Left colon (tissue), 2 donors: Measurements from ENCODE around the gene TRAF6. TPM values are rescaled to one million over a fixed set of nuclear protein-coding genes. Genes with fewer than 3 reads are reported as not detected.

Experiments used
- ATAC-seq: fragments of 200-7000 bp; cut with Tn5 transposase; one replicate; pipeline ENCODE4 v1.9.1; 2020; ENCODE audit warnings: mild to moderate bottlenecking, moderate library complexity
- DNase-seq, 2 donors: peaks; one replicate each; pipeline ENCODE4 v3.0.0-alpha.2; 2020
- intact Hi-C, 2 donors: fragments of 100-400 bp; cut with DNase I in 1 of 2; cut with micrococcal nuclease in 1 of 2; formaldehyde crosslinking; loops; one replicate each; pipeline versions ENCODE4 v1.11.2 to v1.14.0; 2022; cut with DNase I, micrococcal nuclease
- total RNA-seq, 2 donors: library from RNA; stranded (reverse); fragmentation: NEBNext Ultra II Directional; extraction: Animal tissue kit (Norgen Biotek cat#: 25700); gene quantifications; one replicate each; pipeline ENCODE4 v1.2.1, GENCODE V29; 2021
- donor health status: DM: no; HTN: no; CAD: no.
- donor health status: DM: yes; HTN: yes; CAD: no.

Gene TRAF6
- total RNA-seq, 2 donors from 2014 or later, result 11.7 to 15.1 TPM

DNA sequence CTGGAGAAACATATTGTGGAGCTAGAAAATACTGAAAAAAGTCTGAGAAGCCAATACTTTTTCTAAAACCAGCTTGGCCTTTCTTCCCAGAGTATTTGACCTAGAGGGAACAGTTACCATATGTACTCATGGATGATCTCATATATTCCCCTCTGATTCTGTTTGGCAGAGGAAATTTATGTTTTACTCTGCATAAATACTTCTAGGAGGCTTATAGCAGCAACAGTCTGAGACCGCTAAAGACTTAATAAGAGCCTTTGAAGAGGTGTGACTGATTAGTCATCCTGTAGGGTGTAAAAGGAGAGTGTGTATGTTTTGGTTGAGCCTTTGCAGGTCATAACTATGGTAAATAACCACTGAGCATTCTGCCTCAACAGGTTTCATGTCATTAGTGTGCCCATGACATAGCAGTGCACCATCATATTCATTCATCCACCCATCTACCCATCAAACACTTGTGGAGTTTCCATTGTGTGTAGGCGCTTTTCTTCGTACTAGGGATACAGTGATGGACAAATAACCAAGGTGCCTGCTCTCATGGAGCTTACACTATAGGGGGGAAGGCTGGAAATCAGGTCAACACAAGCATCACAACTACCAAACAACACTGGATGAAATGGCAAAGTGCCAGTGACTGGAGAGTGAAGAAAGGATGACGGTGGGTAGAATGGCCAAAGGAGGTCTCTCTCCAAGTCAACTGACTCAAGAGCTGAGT lies 44.5 kb downstream of the TRAF6 start:
- no peak for DNase-seq
- intact Hi-C loops, result no loop called here
- no peak for ATAC-seq

DNA sequence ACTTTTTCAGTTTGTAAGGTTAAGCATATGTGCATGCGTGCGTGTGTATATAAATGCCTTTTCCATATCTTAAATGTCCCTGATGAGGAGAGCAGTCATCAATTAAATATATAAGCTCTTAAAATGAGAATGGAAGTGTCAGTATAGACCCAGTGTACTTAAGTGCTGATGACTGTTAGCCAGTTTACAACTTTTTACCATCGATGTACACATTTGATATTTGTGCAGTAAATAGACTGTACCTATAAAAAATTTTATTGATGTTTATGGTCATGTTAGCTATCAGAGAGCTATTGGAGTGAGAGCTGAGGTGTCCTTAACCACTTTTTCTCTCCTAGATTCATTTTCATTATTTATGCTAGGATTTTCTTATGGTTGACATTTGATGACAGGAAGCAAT lies 45.4 kb downstream of the TRAF6 start:
- DNase-seq, result no peak
- intact Hi-C loops, result no loop called here
- ATAC-seq, result peak; percentile 15

DNA sequence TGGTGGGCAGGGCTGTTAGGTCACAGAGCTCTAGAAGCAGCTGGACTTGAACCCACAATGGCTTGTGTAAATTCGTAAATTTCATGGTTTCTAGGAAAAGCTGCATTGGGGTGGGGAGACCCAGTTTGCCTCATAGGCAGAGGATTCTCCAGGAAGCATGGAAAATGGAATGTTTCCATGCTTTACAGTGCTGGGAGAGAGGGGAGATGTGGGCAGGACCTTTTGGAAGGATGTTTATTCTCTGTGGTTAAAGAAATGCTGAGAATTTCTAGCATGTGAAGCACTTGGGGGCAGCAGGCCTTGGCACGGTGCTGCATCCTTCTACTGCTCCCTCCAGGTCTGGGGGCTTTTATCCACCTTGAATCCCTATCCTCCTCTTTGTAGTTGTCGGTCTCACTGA lies 46.3 kb downstream of the TRAF6 start:
- DNase-seq (no peak), ATAC-seq (no peak)
- intact Hi-C loops, result no loop called here

DNA sequence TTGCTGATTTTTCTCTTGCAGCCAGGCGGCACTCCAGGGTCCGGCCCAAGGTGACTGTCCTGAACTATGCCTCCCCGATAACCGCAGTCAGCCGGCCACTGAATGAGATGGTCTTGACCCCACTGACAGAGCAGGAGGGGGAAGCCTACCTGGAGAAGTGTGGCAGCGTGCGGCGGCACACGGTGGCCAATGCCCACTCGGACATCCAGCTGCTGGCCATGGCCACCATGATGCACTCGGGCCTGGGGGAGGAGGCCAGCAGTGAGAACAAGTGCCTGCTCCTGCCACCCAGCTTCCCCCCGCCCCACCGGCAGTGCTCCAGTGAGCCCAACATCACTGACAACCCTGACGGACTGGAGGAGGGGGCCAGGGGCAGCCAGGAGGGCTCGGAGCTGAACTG lies 47.8 kb downstream of the TRAF6 start:
- ATAC-seq (no peak), DNase-seq (no peak)
- intact Hi-C loops, result no loop called here

DNA sequence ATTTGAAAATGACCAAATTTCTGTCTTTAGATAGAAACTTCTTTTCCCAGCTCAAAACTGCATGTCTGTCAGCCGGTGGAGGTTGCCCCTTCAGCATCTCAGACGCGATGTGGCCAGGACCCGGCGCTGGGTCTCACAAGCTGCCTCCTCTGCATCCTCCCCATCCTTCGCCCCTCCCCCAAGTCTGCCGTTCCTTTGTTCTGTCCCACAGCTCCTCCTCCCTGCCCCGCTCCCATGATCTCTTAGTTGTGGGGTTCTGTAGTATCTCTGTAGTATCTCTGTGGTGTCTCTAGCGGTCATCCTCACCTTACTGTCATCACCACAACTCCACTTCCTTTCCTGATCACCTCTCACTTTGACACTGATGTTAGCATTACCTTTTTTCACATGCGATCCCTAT lies 49.9 kb downstream of the TRAF6 start:
- no peak for ATAC-seq
- intact Hi-C loops, result no loop called here
- no peak for DNase-seq

DNA sequence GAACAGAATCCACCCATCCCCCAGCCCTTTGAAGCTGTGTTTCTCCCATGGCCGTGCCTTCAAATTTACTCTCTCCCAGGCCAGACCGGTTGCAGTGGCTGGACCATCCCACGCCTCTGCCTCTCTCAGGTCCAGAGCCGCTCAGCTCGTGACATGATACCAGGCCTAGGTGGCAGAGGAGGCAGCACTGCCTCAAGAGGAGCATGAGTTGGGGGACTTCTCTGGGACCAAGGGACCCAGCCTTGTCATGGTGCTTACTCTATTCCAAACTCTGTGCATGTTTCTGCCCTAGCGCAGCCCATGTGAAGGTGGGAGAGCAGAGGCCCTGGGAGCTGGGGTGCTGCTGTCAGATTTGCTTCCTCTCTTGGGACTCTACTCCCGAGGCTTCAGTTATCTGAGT lies 51.0 kb downstream of the TRAF6 start:
- intact Hi-C loops, result no loop called here
- ATAC-seq, result no peak
- no peak for DNase-seq

DNA sequence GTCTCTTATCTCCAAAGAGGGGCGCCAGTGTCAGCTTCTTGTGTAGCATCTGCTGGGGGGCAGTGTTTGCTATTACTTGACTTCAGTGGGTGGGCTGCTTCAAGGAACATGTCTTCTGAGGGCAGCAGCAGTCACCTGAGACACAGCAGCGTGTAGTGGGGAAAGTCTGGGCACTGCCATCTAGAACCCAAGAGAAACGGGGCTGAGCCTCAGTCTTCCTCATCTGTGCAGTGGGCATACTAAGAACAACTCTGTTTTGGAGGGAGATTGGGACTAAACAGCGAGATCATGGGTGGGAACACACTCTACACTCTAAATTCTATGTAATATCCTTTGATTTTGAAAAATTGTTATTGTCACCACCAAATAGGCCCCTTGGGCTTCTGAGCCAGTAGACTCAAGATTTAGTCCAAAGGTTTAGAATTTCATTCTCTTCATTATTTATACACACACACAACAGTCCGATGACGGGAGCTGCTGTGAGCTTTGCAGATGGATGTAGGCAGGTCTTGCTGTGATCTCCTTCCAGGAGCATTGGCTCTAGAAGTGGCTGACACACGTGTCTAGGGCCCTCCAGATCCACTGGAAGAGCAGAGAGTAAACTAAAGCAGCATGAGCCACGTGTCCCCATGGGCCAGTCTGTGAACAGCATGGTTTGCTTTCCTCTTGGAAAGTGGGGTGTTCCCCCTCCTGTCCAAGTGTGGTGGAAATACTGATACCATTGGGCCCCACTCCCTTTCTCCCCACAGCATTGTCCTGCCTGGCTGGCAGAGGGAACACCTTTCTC lies 51.8 kb downstream of the TRAF6 start:
- ATAC-seq (no peak), DNase-seq (no peak)
- intact Hi-C loops, result no loop called here

DNA sequence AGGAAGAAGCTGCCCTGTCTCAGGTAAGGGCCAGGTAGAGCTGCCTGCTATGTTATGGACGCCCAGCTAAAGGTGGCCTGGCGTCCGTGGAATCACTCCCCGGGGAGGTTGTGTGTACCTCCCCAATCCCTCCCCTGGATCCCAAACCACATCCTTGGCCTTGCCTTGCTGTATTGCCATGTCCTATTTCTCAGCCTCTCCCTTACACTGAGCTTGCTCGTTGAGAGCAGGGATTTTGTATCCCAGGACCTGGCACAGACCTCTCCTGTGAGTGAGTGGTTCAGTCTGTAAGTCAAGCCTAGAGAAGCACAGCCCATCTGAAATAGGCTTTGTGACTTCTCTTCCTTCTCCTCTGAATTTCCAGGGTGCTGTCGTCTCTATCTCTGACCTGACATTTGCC lies 53.9 kb downstream of the TRAF6 start:
- ATAC-seq (no peak), DNase-seq (no peak)
- intact Hi-C loops, result no loop called here

DNA sequence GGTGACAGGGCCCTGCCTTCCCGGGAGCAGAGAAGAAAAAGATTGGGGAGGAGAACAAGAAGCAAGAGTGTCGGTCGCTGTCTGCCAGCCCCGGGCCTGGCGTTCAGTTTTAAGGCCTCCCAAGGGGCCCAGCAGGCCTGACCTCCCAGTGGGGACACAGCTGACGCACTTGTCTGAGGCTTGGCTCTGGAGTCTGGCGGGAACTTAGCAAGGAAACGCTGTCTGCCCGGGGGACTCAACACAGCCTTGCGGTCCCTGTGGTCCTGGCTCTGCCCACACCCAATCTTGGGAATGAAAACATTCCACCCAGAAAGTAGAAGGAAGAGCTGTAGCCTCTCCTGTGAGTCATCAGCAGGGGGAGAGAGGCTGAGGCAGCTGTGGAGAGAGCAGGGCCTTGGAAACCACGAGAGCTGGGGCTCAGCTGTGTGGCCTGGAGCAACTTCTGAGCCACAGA lies 54.4 kb downstream of the TRAF6 start:
- DNase-seq (peak in 1 of 2 donors; percentile 47), ATAC-seq (no peak)
- intact Hi-C loops, result no loop called here

DNA sequence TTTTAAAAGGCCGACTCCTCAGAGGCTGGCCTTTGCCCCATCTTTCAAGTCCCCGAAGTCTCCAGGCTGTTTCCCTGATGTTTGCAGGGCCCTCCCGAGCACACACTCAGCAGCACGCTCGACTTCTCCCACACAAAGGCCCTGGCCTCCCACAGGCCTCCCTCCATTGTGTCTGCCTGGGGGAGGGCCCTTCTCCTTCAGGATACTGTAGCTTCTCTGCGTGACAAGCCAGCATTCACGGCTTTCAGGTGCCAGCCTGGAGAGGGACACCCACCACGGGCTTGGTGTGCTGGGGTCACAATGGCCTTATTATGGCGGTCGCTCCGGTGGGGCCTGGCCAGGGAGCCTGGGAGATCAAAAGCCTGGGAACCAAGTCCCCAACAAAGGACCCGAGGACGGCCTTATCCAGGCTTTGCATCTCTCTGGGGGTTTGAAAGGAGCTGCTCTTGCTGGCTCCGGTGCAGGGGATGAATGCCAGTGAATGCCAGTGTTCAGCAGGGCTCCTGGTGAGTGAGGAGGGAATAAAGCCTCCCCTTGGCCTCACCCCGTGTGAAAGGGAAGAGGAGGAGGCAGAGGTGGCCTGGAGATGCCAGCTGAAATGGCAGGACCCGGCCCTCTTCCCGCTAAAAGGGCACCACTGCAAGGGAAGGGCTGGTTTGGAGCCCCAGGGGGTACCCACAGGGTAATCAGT lies 55.0 kb downstream of the TRAF6 start:
- no peak for DNase-seq
- ATAC-seq, result no peak
- intact Hi-C loops, result no loop called here

DNA sequence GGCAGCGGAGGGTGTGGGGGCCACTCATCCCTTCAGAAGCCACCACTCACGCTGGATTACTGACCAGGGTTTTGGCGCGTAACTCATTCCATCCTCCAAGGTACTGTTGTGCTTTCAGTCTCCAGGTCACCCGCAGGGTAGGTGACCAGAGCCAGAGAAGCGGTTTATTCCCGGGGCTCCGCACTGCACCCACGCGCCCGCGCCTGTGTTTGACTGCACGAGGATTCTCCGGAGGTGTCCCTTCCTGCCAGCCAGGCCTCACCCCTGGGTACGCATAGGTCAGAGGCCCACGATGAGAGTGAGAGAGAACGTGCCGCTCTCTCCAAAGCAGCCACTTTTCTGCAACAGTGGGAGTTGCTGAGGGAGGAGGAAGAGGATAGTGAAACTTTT lies 55.5 kb downstream of the TRAF6 start:
- no peak for ATAC-seq
- no peak for DNase-seq
- intact Hi-C loops, result no loop called here

DNA sequence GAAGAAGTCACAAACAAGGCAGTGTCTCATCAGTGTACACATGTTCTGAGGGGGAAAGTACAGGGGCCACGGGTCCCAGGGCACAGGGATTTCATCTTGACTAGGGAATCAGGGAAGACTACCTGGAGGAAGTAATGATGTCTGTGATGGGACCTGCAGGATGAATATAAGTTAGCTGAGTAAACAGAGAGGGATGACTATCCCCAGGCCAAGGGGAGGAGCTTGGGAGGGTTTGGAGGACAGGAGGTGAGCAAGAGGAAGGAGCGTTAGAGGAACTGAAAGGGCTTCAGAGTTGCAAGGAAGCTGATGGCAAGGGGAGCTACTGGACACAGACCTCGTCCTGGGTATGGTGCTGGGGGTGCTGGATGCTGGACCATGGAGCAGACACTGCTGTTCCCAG lies 56.4 kb downstream of the TRAF6 start:
- ATAC-seq, result peak; percentile 47
- intact Hi-C loops, result no loop called here
- DNase-seq, result no peak

DNA sequence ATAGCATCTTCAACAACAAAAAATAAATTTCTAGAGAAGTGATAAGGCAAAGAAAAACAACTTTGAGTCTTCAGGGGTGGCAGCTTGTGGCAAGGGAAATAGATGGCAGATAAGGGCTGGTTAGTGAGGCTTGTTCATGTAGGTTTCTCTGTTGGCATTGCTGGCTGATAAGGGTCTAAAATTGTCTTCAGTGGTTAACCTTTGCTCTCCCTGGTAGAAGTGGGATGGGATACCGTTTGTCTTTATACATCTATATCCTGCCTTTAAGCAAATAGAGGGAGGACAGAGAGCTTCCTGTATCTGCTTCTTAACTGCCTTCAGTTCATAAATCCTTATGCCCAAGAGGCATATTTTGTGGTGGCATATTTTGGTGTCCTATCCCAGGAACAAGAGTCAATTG lies 57.1 kb downstream of the TRAF6 start:
- intact Hi-C loops, result no loop called here
- DNase-seq (no peak), ATAC-seq (peak; percentile 64)

DNA sequence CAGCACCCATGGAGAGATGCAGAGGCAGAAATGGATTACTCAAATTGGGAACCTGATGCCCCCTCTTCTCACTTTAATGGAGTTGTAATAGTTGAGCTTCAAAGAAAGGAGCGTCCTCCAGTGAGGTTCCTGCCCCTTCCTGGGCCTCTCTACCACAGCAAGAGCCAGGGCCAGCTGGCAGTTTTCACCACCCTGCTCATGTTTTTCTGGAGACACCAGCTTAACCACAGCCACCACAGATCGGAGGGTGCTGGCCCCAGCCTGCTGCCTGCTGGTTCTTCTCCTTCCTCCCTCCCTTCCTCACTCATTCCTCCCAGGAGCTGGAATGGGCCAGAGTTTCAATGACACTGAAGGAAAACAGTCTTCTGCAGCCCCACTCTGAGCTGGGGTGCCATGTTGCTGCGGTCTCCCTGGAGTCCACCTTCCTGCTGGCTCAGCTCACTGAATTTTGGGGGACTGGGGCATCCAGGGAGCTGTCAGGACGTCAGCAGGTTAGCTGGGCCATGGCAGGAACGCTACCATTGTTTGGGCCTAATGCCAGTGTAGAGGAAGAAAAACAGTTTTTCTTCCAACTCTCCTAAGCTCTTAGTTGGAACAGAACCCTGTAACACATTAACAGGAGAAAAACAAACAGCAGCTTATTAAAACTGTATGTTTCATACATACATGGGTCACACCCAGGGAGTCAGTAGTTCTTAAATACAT lies 57.7 kb downstream of the TRAF6 start:
- intact Hi-C loops, result no loop called here
- DNase-seq, result no peak
- peak; percentile 18 for ATAC-seq

DNA sequence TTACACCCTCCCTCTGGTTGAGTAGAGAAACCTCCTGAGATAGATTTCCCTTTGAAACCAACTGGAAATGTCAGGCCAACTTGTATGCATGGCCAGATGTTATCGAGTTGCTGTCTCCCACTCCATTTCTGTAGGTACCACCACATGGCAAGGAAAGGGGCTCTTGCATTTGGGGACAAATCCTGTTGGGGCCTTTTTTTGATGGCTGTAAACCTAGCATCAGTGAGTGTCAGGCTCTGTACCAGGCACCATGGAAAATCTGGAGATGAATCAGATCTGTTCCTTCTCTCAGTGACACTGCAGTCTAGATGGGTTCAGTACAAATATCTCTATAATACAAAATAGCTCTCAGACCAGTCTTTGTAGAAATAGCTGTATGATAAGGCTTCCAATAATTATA lies 58.4 kb downstream of the TRAF6 start:
- ATAC-seq, result no peak
- intact Hi-C loops, result no loop called here
- DNase-seq, result no peak

DNA sequence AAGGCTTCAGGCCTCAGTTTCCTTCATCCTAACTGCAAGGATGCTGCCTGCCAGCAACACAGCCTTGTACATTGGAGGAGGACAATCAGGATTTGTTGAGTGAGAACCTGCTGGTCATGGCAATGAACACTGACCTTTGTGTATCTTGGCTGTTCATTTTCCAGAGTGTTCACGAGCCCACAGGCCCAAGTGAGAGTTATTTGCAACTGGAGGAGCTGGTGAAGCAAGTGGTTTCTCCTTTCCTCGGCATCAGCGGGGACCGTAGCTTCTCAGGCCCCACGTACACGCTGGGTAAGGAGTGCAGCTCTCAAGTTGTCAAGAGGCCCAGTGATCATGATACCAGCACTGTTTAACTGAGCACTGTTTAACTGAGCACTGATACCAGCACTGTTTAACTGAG lies 59.0 kb downstream of the TRAF6 start:
- DNase-seq, result no peak
- ATAC-seq, result no peak
- intact Hi-C loops, result no loop called here

DNA sequence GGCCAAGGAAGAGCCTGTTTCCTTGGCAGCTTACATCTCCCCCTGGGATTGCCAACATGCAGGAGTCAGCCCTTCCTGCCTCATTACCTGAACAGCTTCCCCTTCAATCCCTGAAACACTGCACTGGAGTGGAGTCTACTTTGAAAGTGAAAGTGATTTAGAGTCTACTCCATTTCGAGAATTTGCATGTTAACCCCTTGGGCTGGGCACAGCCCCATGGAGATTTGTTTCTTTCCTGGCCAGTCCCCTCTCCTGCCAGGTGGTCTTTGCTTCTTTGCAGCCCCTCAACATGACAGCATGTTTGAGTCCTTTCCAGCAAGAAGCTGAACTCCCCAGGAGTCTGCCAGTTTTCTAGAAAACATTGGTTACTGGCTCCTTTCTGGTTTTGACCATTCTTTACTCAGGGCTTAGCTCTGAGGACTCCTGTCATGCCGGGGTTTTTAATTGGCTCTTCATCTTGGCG lies 59.9 kb downstream of the TRAF6 start:
- ATAC-seq, result peak; percentile 41
- intact Hi-C loops, result no loop called here

DNA sequence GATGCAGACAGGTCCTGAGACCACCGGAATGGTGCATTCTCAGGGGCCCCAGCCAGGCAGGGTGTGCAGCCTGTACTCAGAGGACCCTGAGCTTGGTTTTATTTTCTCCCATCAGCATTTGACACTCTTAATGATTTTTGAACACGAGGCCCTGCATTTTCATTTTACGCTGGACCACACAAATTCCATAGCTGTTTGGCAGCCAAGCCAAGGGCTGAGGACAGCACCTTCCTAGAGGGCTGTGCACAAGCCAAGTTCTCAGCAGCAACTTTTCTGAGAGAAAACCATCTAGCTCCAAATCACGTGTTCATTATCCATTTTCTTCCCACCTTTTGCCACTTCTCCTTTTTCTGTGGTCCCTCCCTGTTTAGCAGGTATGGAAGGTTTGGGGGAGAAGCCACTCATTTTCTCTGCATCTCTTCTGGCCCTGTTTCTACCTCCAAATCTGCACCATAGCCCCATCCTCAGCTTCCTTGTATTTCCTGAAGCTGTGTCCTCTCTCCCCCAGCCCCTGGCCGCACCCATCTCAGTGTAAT lies 60.4 kb downstream of the TRAF6 start:
- intact Hi-C loops, result no loop called here
- DNase-seq (no peak), ATAC-seq (no peak)

More for the DNA sequence above, 59.9 kb downstream of the TRAF6 start:
- no peak for DNase-seq

DNA sequence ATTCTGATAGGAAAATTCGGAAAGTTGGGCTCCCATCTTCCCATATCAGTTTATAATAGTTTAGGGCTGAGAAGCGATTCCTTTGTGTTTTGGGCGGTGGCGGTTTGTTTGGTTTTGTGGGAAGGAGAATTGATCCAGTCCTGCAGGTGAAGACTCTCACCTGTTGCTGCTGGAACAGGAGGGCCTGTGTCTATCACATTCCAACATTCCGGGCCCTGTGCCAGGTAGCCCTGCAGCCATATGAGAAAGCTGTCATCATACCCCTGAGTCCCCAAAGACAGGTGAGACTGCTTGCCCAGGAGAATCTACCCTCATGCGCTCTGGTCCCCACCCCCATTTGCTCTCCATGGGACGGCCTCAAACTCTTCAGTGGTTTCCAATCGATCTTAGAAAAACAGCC lies 62.1 kb downstream of the TRAF6 start:
- ATAC-seq, result no peak

More for the DNA sequence above, 62.1 kb downstream of the TRAF6 start:
- intact Hi-C loops, result no loop called here
- no peak for DNase-seq
